Liver (tissue), 9 donors: ENCODE results near the gene SPATS2. TPM values are rescaled to one million over a fixed set of nuclear protein-coding genes. Genes with fewer than 3 reads are reported as not detected.

Source experiments
- DNase-seq: peaks from one replicate; pipeline ENCODE4 v3.0.0-alpha.2; 2017; ENCODE audit warnings: low spot score
- H3K27ac ChIP-seq, 2 donors: one replicate each; pipeline ENCODE4 v1.7.0; 2013; ENCODE audit warnings: inconsistent platforms in 2 of 2, low read length in 2 of 2, control low read depth in 1 of 2, low read depth in 1 of 2, mild to moderate bottlenecking in 1 of 2
- H3K27me3 ChIP-seq, 4 donors: one replicate each; pipeline versions ENCODE4 v1.6.1 to v1.7.0; 2013; ENCODE audit warnings: low read length in 3 of 4, inconsistent platforms in 1 of 4, mild to moderate bottlenecking in 1 of 4, moderate library complexity in 1 of 4; ENCODE audit not compliant: control insufficient read depth in 4 of 4, insufficient read depth in 4 of 4
- H3K36me3 ChIP-seq, 4 donors: one replicate each; pipeline versions ENCODE4 v1.6.1 to v1.7.0; 2013; ENCODE audit warnings: low read length in 3 of 4, mild to moderate bottlenecking in 3 of 4, low read depth in 1 of 4, moderate library complexity in 1 of 4; ENCODE audit not compliant: control insufficient read depth in 4 of 4, insufficient read depth in 3 of 4
- H3K4me1 ChIP-seq, 4 donors: one replicate each; pipeline versions ENCODE4 v1.6.1 to v1.7.0; 2013; ENCODE audit warnings: low read length in 3 of 4, mild to moderate bottlenecking in 3 of 4, moderate library complexity in 1 of 4; ENCODE audit not compliant: control insufficient read depth in 4 of 4, insufficient read depth in 4 of 4
- H3K4me3 ChIP-seq, 3 donors: one replicate each; pipeline versions ENCODE4 v1.6.1 to v1.7.0; 2013; ENCODE audit warnings: low read length in 3 of 3, control low read depth in 1 of 3, low read depth in 1 of 3, mild to moderate bottlenecking in 1 of 3
- H3K9ac ChIP-seq, 2 donors: one replicate each; pipeline ENCODE4 v1.7.0; 2013; ENCODE audit warnings: low read length in 2 of 2, mild to moderate bottlenecking in 2 of 2, moderate library complexity in 2 of 2, control low read depth in 1 of 2, low read depth in 1 of 2
- H3K9me3 ChIP-seq, 4 donors: one replicate each; pipeline versions ENCODE4 v1.6.1 to v1.7.0; 2013; ENCODE audit warnings: low read length in 3 of 4; ENCODE audit not compliant: control insufficient read depth in 4 of 4
- CTCF ChIP-seq: fragments of 150-350 bp; IDR thresholded peaks from 2 replicates; pipeline ENCODE4 v1.5.1; 2017; ENCODE audit warnings: improper control_type of control experiment, low read depth, low read length; ENCODE audit not compliant: missing input control
- EGR1 ChIP-seq, 2 donors: IDR thresholded peaks; 2 replicates each; pipeline ENCODE4 v1.6.1; 2016 to 2018; ENCODE audit warnings: antibody characterized with exemption in 2 of 2, low read depth in 2 of 2
- FOXA1 ChIP-seq: IDR thresholded peaks from 2 replicates; pipeline ENCODE4 v1.6.1; 2016; ENCODE audit warnings: antibody characterized with exemption
- FOXA2 ChIP-seq: IDR thresholded peaks from 2 replicates; pipeline ENCODE4 v1.6.1; 2016; ENCODE audit warnings: antibody characterized with exemption
- GABPA ChIP-seq, 2 donors: IDR thresholded peaks in 1 of 2; conservative IDR thresholded peaks in 1 of 2; 2 replicates each; pipeline ENCODE4 v1.6.1; 2016; ENCODE audit warnings: antibody characterized with exemption in 2 of 2, mild to moderate bottlenecking in 1 of 2, moderate library complexity in 1 of 2
- HNF4A ChIP-seq, 2 donors: conservative IDR thresholded peaks; 2 replicates each; pipeline ENCODE4 v1.6.1; 2016; ENCODE audit warnings: antibody characterized with exemption in 2 of 2, mild to moderate bottlenecking in 2 of 2
- HNF4G ChIP-seq: IDR thresholded peaks from 2 replicates; pipeline ENCODE4 v1.6.1; 2016; ENCODE audit warnings: antibody characterized with exemption
- JUND ChIP-seq, 2 donors: IDR thresholded peaks; 2 replicates each; pipeline ENCODE4 v1.6.1; 2016; ENCODE audit warnings: antibody characterized with exemption in 2 of 2
- MAX ChIP-seq: IDR thresholded peaks from 2 replicates; pipeline ENCODE4 v1.6.1; 2016; ENCODE audit warnings: antibody characterized with exemption
- NR2F2 ChIP-seq: IDR thresholded peaks from 2 replicates; pipeline ENCODE4 v1.6.1; 2016; ENCODE audit warnings: antibody characterized with exemption
- RAD21 ChIP-seq, 2 donors: IDR thresholded peaks; 2 replicates each; pipeline ENCODE4 v1.6.1; 2016; ENCODE audit warnings: antibody characterized with exemption in 2 of 2, mild to moderate bottlenecking in 2 of 2
- RXRA ChIP-seq, 2 donors: IDR thresholded peaks; 2 replicates each; pipeline ENCODE4 v1.6.1; 2017 to 2018; ENCODE audit warnings: antibody characterized with exemption in 2 of 2, mild to moderate bottlenecking in 1 of 2
- SP1 ChIP-seq: IDR thresholded peaks from 2 replicates; pipeline ENCODE4 v1.6.1; 2018; ENCODE audit warnings: antibody characterized with exemption, mild to moderate bottlenecking
- TAF1 ChIP-seq: conservative IDR thresholded peaks from 2 replicates; pipeline ENCODE4 v1.6.1; 2016; ENCODE audit warnings: antibody characterized with exemption, mild to moderate bottlenecking
- YY1 ChIP-seq: IDR thresholded peaks from 2 replicates; pipeline ENCODE4 v1.6.1; 2016; ENCODE audit warnings: antibody characterized with exemption, mild to moderate bottlenecking
- ZBTB33 ChIP-seq: IDR thresholded peaks from 2 replicates; pipeline ENCODE4 v1.6.1; 2016; ENCODE audit warnings: antibody characterized with exemption
- WGBS: extraction: QIAGEN DNeasy Blood & Tissue Kit; methylation state at CpG from one replicate; pipeline ENCODE4 v1.1.7; 2013; 5-methylcytosine and 5-hydroxymethylcytosine counted together
- polyA plus RNA-seq, 2 donors: library from polyadenylated mRNA; stranded (reverse) in 1 of 2; unstranded in 1 of 2; fragments of 200-250 nt in 1 of 2; fragments of >200 nt in 1 of 2; fragmentation: Nextera tagmentation in 1 of 2; extraction: Ambion mirVana in 1 of 2; gene quantifications; one replicate each; pipeline versions ENCODE4 v1.2.1 to v1.2.3, GENCODE V29; 2013 to 2015
- total RNA-seq, 2 donors: library from RNA; depleted of rRNA; stranded (reverse); fragments of >200 nt; gene quantifications; one replicate each; pipeline ENCODE4 v1.2.3, GENCODE V29; 2014
- TF ChIP-seq, protein P1 (sequence below): IDR thresholded peaks from 2 replicates; pipeline ENCODE4 v1.6.1; 2016; ENCODE audit warnings: antibody characterized with exemption
- TF ChIP-seq, protein P2 (sequence below): IDR thresholded peaks from 2 replicates; pipeline ENCODE4 v1.6.1; 2016; ENCODE audit warnings: antibody characterized with exemption, mild to moderate bottlenecking
- donor health status: healthy.
- donor health status: healthy.
- donor health status: healthy.
- donor health status: healthy.
- donor health status: healthy.

The SPATS2 gene
- total and polyA plus RNA-seq, 4 donors = 2.4 to 5.2 (median 4.5) TPM

DNA sequence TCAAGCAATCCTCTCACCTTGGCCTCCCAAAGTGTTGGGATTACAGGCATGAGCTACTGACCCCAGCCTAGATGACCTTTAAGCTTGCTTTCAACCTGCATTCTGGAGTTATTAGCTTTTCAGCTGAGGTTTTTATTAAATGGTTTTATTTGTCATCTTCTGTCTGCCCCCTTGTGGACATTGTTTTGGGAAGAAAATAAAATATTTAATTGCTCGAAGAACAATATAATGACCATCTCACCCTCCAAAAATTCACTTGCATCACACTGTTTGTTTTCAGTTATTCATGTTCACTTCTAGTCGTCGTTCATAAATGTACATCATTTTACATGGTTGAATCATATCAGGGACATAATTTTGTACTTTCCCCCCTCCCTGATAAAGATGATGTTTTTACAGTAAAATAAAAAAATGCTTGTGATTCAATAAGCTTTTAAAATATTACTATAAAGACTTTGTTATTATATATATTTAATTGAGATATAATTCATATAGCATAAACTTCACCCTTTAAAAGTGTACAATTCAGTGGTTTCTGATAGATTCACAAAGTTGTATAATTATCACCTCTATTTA lies 10.1 kb upstream of the SPATS2 start:
- Histone ChIP-seq H3K9me3 (no peaks in the 10 kb centered on the region), H3K4me3 (no peak overlapping the region), H3K27me3 (no peaks in the 10 kb centered on the region), H3K27ac (no peak overlapping the region), H3K36me3 (peaks cover 0 to 2% (median 0%) of the 10 kb centered on the region in 4 donors), H3K4me1 (peaks cover 0 to 7% (median under 1%) of the 10 kb centered on the region in 4 donors), H3K9ac (no peak overlapping the region)
- TF ChIP-seq CTCF (peak; percentile 43), TAF1 (no peak), YY1 (no peak), RAD21 (IDR thresholded peaks at IDR 0.05) (peak; percentile 67 to 72), GABPA (IDR thresholded peaks at IDR 0.05 in 1 of 2, conservative IDR thresholded peaks at IDR 0.05 in 1 of 2) (no peak), HNF4G (no peak), HNF4A (conservative IDR thresholded peaks at IDR 0.05) (no peak), NR2F2 (no peak), EGR1 (IDR thresholded peaks at IDR 0.05; ENCODE audit: low read depth in 2 of 2) (no peak), FOXA2 (no peak), RXRA (IDR thresholded peaks at IDR 0.05) (no peak), ZBTB33 (no peak), JUND (IDR thresholded peaks at IDR 0.05) (no peak), FOXA1 (no peak), MAX (no peak), SP1 (no peak)
- TF ChIP-seq, protein P1, sequence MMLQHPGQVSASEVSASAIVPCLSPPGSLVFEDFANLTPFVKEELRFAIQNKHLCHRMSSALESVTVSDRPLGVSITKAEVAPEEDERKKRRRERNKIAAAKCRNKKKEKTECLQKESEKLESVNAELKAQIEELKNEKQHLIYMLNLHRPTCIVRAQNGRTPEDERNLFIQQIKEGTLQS = no peak
- TF ChIP-seq, protein P2, sequence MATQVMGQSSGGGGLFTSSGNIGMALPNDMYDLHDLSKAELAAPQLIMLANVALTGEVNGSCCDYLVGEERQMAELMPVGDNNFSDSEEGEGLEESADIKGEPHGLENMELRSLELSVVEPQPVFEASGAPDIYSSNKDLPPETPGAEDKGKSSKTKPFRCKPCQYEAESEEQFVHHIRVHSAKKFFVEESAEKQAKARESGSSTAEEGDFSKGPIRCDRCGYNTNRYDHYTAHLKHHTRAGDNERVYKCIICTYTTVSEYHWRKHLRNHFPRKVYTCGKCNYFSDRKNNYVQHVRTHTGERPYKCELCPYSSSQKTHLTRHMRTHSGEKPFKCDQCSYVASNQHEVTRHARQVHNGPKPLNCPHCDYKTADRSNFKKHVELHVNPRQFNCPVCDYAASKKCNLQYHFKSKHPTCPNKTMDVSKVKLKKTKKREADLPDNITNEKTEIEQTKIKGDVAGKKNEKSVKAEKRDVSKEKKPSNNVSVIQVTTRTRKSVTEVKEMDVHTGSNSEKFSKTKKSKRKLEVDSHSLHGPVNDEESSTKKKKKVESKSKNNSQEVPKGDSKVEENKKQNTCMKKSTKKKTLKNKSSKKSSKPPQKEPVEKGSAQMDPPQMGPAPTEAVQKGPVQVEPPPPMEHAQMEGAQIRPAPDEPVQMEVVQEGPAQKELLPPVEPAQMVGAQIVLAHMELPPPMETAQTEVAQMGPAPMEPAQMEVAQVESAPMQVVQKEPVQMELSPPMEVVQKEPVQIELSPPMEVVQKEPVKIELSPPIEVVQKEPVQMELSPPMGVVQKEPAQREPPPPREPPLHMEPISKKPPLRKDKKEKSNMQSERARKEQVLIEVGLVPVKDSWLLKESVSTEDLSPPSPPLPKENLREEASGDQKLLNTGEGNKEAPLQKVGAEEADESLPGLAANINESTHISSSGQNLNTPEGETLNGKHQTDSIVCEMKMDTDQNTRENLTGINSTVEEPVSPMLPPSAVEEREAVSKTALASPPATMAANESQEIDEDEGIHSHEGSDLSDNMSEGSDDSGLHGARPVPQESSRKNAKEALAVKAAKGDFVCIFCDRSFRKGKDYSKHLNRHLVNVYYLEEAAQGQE = no peak
- WGBS = 11% methylated on average over 3 of the region's 3 CpGs
- DNase-seq = no peak
